Measurements from ENCODE around the gene VWA8.
"Not testable (repeated sequence)": the region's sequence is repeated elsewhere in the genome, so short reads cannot be mapped to it uniquely, and the experiment has no call there.

Gene VWA8

GRCh38 chr13:41842036-41842620 lies 118.8 kb downstream of the VWA8 start:
- DNase-seq: no peak

DNA sequence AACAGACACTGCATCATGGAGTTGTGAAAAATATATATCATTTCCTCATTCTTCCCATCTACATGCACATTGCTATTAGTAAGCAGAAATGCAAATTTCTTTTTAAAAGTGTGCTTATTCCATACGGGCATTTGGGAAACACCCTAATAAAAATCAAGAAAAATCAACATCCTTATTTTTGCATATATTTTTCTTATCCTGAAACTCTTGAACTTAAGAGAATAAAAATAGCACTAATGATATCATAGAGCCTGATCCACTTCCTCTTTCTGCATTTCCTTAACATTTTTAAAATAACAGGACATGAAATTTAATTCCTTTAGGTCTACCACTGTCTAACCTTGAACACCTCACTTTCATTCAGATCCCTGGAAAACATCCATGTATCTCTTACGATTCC lies 123.3 kb downstream of the VWA8 start:
- DNase-seq: no peak

DNA sequence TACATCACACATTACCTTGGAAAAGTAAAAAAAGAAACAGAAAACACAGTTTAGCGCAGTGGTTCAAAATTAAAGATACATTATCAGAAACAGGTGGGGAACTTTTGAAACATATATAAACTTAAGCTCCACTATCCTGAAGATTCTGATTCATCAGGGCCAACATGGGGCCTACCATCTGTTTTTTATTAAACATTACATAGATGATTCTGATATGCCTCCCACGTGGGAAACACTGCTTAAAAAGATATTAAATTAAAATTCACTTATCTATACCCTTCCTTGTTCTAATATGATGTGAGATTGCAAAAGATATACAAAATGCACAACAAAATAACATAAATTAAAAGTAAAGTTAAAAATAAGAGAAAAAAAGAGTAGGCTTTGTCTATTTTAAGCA lies 125.0 kb downstream of the VWA8 start:
- DNase-seq: no peak

- not testable (repeated sequence) for DNase-seq
Observed at GRCh38 chr13:41834697-41835096, 126.2 kb downstream of the VWA8 start.

GRCh38 chr13:41833831-41834230 lies 127.1 kb downstream of the VWA8 start:
- no peak for DNase-seq

GRCh38 chr13:41833201-41833600 lies 127.7 kb downstream of the VWA8 start:
- DNase-seq: no peak

DNA sequence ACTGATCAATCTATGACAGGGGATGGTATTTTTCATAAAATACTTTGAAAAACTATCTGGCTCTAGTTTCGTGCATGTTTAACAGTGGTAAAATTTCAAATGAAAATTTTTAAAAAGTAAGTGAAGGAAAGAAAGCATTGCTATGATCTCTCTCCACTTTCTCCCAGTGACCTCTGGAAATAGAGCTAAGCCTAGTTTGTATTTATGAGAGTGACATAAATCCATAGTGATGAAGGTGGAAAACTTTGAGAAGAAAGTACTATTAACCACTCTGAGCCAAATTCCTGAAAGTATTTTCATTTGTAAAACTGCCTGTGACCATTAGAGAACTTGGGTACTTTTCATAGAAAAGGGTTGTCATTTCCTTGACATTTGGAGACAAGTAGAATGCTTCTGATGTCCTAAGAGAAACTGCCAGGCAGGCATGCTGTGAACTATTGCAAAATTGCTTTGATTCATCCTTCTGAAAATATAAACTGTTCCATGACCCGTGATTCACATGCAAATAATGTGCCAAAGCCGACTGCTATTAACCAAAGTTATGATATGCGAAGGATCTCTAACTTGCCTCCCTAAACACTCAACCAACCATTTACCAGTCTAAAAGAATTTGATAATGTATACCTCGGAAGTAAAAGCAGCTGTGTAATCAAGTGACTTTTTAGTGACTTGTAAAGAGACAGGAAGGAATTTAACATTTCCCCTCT lies 133.2 kb downstream of the VWA8 start:
- DNase-seq: no peak

DNA sequence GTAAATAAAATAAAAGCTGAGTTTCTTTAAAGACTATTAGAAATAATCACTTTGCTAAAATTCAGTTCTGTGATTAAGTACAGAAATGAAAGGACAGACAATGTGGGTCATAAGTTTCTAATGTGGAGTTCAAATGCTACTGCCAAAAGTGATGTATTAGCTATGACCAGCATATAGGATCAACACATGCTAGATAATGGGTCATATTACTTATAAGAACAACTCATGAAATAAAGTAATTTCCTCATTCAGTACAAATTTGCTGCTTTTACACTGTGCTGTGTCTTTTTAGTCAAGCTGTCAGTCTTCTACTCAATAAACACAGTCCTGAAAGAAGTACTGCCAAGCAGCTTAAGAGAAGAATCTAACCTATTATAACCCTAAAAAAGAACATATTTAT lies 135.2 kb downstream of the VWA8 start:
- DNase-seq: no peak

- no peak for DNase-seq
Observed at GRCh38 chr13:41823476-41823875, 137.4 kb downstream of the VWA8 start.

GRCh38 chr13:41822560-41822959 lies 138.3 kb downstream of the VWA8 start:
- DNase-seq: no peak

GRCh38 chr13:41821238-41821594 lies 139.7 kb downstream of the VWA8 start:
- DNase-seq: no peak

- no peak for DNase-seq
Observed at GRCh38 chr13:41820581-41821237, 140.2 kb downstream of the VWA8 start.

GRCh38 chr13:41816057-41816456 lies 144.9 kb downstream of the VWA8 start:
- DNase-seq: no peak

GRCh38 chr13:41813426-41813825 lies 147.5 kb downstream of the VWA8 start:
- no peak for DNase-seq

GRCh38 chr13:41812851-41813250 lies 148.1 kb downstream of the VWA8 start:
- no peak for DNase-seq

DNA sequence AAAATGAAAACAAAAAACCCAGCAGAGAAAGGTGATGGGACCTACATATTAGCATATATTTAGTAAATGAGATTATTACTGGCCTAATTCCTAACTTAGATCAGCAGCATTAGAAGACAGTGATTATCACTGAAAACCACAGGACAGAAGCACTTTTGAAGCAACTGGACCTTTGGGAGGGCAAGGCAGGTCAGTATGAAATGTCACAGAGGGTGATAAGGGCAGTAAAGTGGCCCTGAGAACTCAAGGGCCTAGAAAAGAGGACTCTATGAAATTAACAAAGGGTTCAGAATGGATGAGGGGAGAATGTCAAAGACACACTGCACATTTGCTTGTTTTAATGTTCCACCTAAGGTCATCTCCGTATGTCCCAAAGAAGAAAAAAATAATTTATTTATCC lies 148.7 kb downstream of the VWA8 start:
- no peak for DNase-seq

- no peak for DNase-seq
Observed at GRCh38 chr13:41811588-41812021, 149.3 kb downstream of the VWA8 start.

GRCh38 chr13:41809962-41810361 lies 150.9 kb downstream of the VWA8 start:
- no peak for DNase-seq

GRCh38 chr13:41803445-41803735 lies 157.5 kb downstream of the VWA8 start:
- not testable (repeated sequence) for DNase-seq

DNA sequence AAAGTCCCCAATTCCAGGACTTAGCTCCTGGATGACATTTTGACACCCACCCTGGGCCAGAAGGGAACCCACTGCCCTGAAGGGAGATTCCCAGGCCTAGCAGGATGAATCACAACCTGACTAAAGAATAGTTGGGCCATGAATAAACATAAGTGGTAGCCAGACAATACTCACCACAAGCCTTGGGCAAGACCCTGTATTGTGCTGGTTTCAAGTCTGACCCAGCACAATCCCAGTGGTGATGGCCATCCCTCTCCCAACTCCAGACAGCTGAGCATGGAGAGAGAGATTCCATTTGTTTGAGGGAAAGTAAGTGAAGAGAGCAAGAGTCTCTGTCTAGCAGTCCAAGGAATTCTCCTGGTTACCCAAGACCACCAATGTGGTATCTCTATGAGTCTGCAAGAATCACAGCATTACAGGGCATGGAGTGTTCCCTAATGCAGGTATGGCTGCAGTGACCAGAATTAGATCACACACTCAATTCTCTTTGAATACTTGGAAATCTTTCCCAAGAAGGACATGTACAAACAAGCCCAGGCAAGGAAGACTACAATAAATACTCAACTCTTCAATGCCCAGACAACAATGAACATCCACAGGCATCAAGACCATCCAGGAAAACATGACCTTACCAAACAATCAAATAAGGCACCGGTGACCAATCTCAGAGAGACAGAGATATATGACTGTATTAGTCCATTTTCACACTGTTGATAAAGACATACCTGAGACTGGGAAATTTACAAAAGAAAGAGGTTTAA lies 158.0 kb downstream of the VWA8 start:
- no peak for DNase-seq

GRCh38 chr13:41802043-41802683 lies 158.7 kb downstream of the VWA8 start:
- DNase-seq: no peak

- no peak for DNase-seq
Observed at GRCh38 chr13:41791056-41791455, 169.9 kb downstream of the VWA8 start.

DNA sequence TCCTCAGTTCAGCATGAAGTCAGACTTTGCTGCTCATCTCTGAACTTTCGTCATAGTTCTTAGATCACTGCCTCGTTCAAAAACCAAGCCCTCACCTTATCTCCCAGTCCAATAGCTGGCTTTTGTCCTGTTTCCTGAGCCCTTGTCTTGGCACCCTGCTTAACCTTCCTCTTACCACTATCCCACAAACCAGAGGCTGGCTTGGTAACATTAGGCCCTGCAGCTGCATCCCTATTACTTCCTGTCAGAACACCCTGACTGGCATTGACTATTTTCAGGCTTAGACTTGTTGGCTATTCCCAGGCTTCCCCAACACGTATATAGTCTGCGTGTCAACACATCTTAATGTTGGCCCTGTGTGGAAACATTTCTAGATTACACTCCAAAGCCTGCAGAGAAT lies 172.4 kb downstream of the VWA8 start:
- no peak for DNase-seq
